ENCODE results near the gene CFDP1.
A peak's percentile ranks its signal among the peaks of the same experiment; 100 is the strongest.
"Not testable (repeated sequence)": the region's sequence is repeated elsewhere in the genome, so short reads cannot be mapped to it uniquely, and the experiment has no call there.

Gene CFDP1

DNA sequence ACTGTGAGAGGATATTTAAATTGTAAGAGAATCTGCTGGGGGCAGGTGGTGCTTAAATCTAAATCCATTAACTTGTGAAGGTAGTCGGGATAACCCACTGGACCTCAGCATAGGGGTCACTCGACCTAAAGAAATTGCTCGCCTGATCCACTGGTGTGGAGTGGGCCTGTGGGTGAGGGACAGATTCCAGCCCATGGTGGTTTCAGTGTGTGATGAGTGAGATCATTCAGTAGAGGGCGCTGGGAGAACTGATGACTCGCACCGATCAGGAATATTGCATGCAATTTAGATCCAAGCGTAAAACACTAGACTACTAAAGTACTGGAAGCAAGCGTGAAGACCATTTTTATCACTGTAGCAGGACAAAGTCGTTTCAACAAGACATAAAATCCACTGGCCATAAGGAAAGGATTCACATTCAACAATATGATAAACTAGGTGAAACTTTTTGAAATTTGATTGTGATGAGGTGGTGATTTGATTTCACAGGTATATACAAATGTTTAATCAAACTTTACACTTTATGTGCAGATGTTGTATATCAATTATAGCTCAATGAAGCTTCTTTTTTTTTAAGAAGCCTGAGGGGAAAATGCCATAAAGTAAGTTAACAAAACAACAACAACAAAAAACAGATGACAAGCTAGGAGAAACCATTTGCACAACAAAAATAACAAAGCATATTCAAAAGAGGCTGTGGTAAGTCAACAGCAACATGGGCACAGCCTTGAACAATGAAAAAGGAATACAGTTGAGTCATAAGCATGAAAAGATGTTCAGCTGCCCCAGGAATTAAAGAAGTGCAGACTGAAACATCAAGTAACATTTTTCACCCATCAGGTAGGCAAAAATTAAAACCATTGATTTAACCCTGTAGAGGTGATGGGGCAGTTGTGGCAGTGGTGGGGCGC lies 38.7 kb upstream of the CFDP1 start:
- H3K27ac ChIP-seq (ENCODE audit: low read depth, low read length), result peak overlapping the region; percentile 82
- peak overlapping the region; percentile 31 for H3K9ac ChIP-seq (ENCODE audit: low read length)
- H3K4me1 ChIP-seq (ENCODE audit: control insufficient read depth, insufficient read depth, low read length), result peaks cover 20% of the 10 kb centered on the region
- H3K9me3 ChIP-seq (ENCODE audit: control insufficient read depth, insufficient read depth, low read depth, low read length), result peaks cover 4% of the 10 kb centered on the region; the same call in 1 of the 2 replicates
- H3K4me3 ChIP-seq (ENCODE audit: low read depth, low read length), result peak overlapping the region; percentile 4; the same call in 1 of the 2 replicates
- peaks cover 2% of the 10 kb centered on the region; the same call in 1 of the 2 replicates for H3K36me3 ChIP-seq (ENCODE audit: control insufficient read depth, insufficient read depth, low read length)
- no peaks in the 10 kb centered on the region for H3K27me3 ChIP-seq (ENCODE audit: control insufficient read depth, insufficient read depth, low read length)

DNA sequence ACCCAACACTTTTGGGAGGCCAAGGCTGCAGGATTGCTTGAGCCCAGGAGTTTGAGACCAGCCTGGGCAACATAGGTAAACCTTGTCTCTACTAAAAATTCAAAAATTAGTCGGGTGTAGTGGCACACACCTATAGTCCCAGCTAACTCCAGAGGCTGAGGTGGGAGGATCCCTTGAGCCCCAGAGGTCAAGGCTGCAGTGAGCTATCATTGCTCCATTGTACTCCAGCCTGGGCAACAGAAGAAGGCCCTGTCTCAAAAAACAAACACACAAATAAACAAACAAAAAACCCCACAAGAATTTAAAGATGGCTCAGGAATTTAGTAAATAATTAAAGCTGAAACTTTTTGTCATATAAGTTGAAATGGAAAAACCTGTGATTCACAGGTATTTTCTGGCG lies 33.5 kb upstream of the CFDP1 start:
- H3K27ac ChIP-seq (ENCODE audit: low read depth, low read length), result no peak overlapping the region
- no peak overlapping the region for H3K4me3 ChIP-seq (ENCODE audit: low read depth, low read length)
- no peaks in the 10 kb centered on the region for H3K9me3 ChIP-seq (ENCODE audit: control insufficient read depth, insufficient read depth, low read depth, low read length)
- no peak overlapping the region for H3K9ac ChIP-seq (ENCODE audit: low read length)
- no peaks in the 10 kb centered on the region for H3K36me3 ChIP-seq (ENCODE audit: control insufficient read depth, insufficient read depth, low read length)
- peaks cover 11% of the 10 kb centered on the region for H3K4me1 ChIP-seq (ENCODE audit: control insufficient read depth, insufficient read depth, low read length)
- H3K27me3 ChIP-seq (ENCODE audit: control insufficient read depth, insufficient read depth, low read length), result no peaks in the 10 kb centered on the region

DNA sequence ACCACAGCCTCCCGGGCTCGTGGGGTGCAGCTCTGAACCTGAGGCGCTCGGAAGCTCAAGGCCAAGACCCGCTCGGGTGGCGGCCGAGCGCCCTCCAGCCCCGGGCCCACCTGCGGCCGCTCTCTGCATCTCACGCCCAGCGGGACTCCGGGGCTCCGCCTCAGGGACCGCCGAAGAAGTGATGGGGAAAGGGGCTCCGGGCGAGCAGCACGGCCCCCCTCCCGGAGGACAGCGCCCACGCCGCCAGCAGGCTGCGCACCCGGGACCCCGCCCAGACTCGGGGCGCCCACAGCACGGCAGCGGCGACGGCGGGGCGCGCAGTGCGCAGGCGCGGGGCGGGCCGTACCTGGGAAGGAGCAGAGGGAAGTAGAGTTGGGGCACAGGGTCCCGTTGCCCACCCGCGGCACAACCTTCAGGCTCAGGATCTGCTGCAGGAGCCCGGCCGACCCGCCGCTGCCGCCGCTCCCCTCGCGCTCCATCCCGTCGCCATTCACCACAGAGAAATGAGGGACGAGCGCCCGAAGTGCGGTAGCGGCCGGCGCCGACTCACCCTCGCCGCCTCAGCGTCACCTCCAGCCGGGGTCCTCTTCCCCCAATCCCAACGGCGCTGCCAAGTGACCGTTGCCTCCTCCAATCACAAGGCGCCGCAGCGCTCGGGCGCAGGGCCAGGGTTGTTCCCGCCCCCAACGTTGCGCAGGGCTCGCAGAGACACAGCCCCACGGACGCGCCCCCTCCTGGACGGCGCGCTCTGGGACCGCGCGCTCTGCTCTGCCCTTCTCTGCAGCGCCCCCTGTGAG lies 31.0 kb upstream of the CFDP1 start, which contains the start of gene TMEM170A:
TSS of gene TMEM170A (minus strand) at position 568 of the 797 bp plus-strand sequence. CDS start at position 479, 89 bp downstream.
- Histone ChIP-seq H3K36me3 (ENCODE audit: control insufficient read depth, insufficient read depth, low read length) (no peaks in the 10 kb centered on the region; the same call in 1 of the 2 replicates), H3K27ac (ENCODE audit: low read depth, low read length) (peak within 1 kb of the TSS; percentile 89), H3K4me1 (ENCODE audit: control insufficient read depth, insufficient read depth, low read length) (peaks cover 4% of the 10 kb centered on the region; the same call in 1 of the 2 replicates), H3K4me3 (ENCODE audit: low read depth, low read length) (peak within 1 kb of the TSS; percentile 99), H3K9me3 (ENCODE audit: control insufficient read depth, insufficient read depth, low read depth, low read length) (no peaks in the 10 kb centered on the region), H3K27me3 (ENCODE audit: control insufficient read depth, insufficient read depth, low read length) (no peaks in the 10 kb centered on the region), H3K9ac (ENCODE audit: low read length) (peak within 1 kb of the TSS; percentile 94)

DNA sequence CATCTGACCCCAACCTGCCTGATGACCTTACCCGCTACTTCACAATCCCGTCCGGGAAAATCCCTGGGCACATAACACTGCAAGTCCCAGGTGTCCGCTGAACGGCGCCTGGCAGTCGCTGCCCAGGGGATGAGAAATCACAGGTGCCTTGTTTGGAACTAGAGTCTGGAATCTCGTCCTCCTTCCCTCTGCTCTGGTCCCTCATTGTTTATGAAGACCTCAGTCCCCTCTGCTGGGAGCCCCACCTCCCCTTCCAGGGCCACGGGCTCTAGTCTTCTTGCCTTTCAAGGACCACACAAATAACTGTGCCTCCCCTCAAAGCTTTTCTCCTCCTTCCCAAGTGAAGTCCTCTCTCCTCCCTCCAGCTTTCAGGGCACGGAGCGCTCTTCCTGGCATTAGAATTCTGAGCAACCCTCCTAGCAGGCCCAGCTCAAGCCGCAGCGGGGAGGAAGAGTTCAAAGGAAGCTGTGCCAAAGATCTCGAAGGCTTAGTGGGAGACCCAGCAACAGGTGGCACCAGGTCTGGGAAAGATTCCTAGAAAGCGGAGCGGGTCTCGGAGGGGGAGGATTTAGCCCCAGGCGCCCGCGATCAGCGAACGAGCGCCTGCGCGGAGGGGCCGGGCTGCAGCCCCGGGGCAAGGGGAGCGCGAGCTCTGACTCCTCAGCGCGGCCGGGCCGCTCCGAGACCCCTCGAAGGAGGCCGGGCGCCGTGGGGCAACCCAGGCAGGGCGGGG lies 30.3 kb upstream of the CFDP1 start:
- H3K27me3 ChIP-seq (ENCODE audit: control insufficient read depth, insufficient read depth, low read length); H3K4me1 ChIP-seq (ENCODE audit: control insufficient read depth, insufficient read depth, low read length); H3K36me3 ChIP-seq (ENCODE audit: control insufficient read depth, insufficient read depth, low read length); H3K9me3 ChIP-seq (ENCODE audit: control insufficient read depth, insufficient read depth, low read depth, low read length): not testable (repeated sequence)
- Histone ChIP-seq H3K4me3 (ENCODE audit: low read depth, low read length) (peak overlapping the region; percentile 99), H3K27ac (ENCODE audit: low read depth, low read length) (peak overlapping the region; percentile 89), H3K9ac (ENCODE audit: low read length) (peak overlapping the region; percentile 94)

DNA sequence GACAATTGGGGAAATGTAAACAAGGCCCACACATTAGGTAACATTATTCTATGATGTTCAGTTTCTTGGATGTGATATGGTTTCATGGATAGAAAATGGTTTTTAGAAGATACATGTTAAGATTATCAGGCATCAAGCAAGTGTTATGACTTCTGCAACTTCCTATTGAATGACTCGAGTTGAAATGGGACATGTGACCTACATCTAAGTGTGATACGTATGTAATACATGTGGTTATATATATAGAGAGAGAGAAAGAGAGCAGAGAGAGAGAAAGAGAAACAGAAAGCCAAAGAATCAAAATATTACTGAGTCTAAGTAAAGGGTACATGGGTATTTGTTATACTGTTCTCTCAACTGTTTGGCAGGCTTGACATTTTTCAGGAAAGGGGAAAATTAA lies 29.5 kb upstream of the CFDP1 start:
- Histone ChIP-seq H3K4me1 (ENCODE audit: control insufficient read depth, insufficient read depth, low read length) (peaks cover 11% of the 10 kb centered on the region; the same call in 1 of the 2 replicates), H3K4me3 (ENCODE audit: low read depth, low read length) (peak overlapping the region; percentile 99), H3K36me3 (ENCODE audit: control insufficient read depth, insufficient read depth, low read length) (no peaks in the 10 kb centered on the region; the same call in 1 of the 2 replicates), H3K9ac (ENCODE audit: low read length) (no peak overlapping the region), H3K27me3 (ENCODE audit: control insufficient read depth, insufficient read depth, low read length) (no peaks in the 10 kb centered on the region), H3K9me3 (ENCODE audit: control insufficient read depth, insufficient read depth, low read depth, low read length) (no peaks in the 10 kb centered on the region), H3K27ac (ENCODE audit: low read depth, low read length) (no peak overlapping the region)

DNA sequence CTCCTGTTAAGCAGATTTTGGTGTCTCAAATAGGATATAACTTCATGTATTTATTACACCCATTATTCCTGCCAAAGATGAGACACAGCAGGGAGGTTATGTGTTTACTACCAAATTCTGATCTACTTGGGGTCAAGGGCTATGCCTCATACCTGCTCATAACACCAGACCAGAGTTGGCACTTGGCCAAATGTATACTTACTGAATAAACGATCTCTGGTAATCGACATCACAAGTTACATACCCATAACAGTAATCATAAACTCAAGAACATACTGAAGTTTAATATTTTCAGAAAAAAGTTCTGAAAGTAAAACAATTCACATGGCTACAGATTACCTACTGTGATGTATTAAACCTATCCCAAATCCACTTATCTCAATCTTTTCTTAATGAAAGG lies 28.3 kb upstream of the CFDP1 start:
- Histone ChIP-seq H3K9me3 (ENCODE audit: control insufficient read depth, insufficient read depth, low read depth, low read length) (no peaks in the 10 kb centered on the region), H3K4me1 (ENCODE audit: control insufficient read depth, insufficient read depth, low read length) (peaks cover 23% of the 10 kb centered on the region), H3K27me3 (ENCODE audit: control insufficient read depth, insufficient read depth, low read length) (no peaks in the 10 kb centered on the region), H3K36me3 (ENCODE audit: control insufficient read depth, insufficient read depth, low read length) (no peaks in the 10 kb centered on the region; the same call in 1 of the 2 replicates), H3K4me3 (ENCODE audit: low read depth, low read length) (no peak overlapping the region), H3K9ac (ENCODE audit: low read length) (no peak overlapping the region), H3K27ac (ENCODE audit: low read depth, low read length) (no peak overlapping the region)

DNA sequence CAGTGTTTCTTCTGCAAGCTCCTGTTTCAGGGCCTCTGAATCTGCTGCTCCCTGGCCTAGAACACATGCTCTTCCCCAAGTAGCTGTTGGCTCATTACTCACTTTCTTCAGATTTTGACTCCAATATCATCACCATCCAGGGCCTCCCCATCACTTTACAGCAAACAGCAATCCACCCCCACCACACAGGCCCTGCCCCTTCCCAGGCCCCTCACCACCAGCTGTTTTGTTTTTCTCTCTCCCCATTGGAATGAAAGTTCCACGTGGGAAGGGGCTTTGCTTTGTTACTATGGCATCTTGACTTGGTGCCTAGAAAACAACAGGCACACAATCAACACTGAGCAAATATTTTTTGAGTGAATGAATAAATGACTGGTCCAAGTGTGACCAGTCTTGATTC lies 27.1 kb upstream of the CFDP1 start:
- no peaks in the 10 kb centered on the region for H3K9me3 ChIP-seq (ENCODE audit: control insufficient read depth, insufficient read depth, low read depth, low read length)
- no peak overlapping the region for H3K9ac ChIP-seq (ENCODE audit: low read length)
- no peaks in the 10 kb centered on the region; the same call in 1 of the 2 replicates for H3K36me3 ChIP-seq (ENCODE audit: control insufficient read depth, insufficient read depth, low read length)
- H3K27ac ChIP-seq (ENCODE audit: low read depth, low read length), result no peak overlapping the region
- H3K27me3 ChIP-seq (ENCODE audit: control insufficient read depth, insufficient read depth, low read length), result no peaks in the 10 kb centered on the region
- H3K4me1 ChIP-seq (ENCODE audit: control insufficient read depth, insufficient read depth, low read length), result peaks cover 32% of the 10 kb centered on the region
- H3K4me3 ChIP-seq (ENCODE audit: low read depth, low read length), result no peak overlapping the region

DNA sequence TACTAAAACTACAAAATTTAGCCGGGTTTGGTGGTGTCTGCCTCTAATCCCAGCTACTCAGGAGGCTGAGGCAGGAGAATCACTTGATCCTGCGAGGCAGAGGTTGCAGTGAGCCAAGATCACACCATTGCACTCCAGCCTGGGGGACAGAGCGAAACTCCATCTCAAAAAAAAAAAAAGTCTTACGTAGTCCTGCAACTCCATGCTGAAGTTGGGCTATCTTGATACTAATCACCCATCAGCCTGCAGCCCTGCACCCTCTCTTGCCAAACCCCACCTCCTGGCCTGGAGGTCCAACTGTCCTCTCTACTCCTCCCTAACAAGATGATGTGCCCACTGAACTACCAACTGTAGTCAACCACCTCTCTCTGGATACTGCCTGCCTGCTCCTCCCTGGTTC lies 26.4 kb upstream of the CFDP1 start:
- Histone ChIP-seq H3K27ac (ENCODE audit: low read depth, low read length) (no peak overlapping the region), H3K27me3 (ENCODE audit: control insufficient read depth, insufficient read depth, low read length) (no peaks in the 10 kb centered on the region), H3K9me3 (ENCODE audit: control insufficient read depth, insufficient read depth, low read depth, low read length) (no peaks in the 10 kb centered on the region), H3K4me3 (ENCODE audit: low read depth, low read length) (no peak overlapping the region), H3K4me1 (ENCODE audit: control insufficient read depth, insufficient read depth, low read length) (peaks cover 32% of the 10 kb centered on the region), H3K9ac (ENCODE audit: low read length) (no peak overlapping the region), H3K36me3 (ENCODE audit: control insufficient read depth, insufficient read depth, low read length) (no peaks in the 10 kb centered on the region; the same call in 1 of the 2 replicates)

DNA sequence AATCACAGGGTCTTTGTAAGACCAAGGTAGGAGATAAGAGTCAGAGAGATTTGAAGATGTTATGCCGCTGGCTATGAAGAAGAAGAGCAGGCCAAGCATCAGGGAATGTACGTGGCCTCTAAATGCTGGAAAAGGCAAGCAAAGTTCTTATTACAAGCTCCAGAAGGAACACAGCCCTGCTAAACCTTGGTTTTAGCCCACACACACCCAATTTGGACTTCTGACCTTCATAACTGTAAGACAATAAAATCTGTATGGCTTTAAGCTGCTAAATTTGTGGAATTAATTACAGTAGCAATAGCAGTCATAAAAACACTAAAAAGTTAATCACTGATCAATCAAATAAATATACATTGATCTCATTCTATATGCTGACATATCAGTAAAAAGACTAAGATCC lies 25.1 kb upstream of the CFDP1 start:
- Histone ChIP-seq H3K4me1 (ENCODE audit: control insufficient read depth, insufficient read depth, low read length) (peaks cover 32% of the 10 kb centered on the region), H3K4me3 (ENCODE audit: low read depth, low read length) (no peak overlapping the region), H3K27me3 (ENCODE audit: control insufficient read depth, insufficient read depth, low read length) (no peaks in the 10 kb centered on the region), H3K27ac (ENCODE audit: low read depth, low read length) (no peak overlapping the region), H3K9me3 (ENCODE audit: control insufficient read depth, insufficient read depth, low read depth, low read length) (no peaks in the 10 kb centered on the region), H3K9ac (ENCODE audit: low read length) (no peak overlapping the region), H3K36me3 (ENCODE audit: control insufficient read depth, insufficient read depth, low read length) (no peaks in the 10 kb centered on the region; the same call in 1 of the 2 replicates)

DNA sequence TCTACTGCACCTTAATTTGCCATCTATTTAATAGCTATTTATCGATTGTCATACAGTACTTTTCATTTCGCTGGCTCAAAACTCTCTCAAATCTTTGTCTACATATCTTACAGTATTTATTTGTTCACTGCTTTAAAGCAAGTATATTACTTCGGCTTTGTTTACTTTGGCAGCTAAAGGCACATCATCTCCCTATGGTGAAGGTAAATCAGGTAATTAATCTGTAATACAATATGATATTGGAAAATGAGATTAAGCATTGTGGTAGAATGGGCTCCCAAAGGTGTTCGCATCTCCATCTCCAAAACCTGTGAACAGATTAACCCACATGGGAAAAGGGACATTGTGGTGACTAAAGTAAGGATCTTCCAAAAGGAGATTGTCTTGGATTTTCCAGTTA lies 24.7 kb upstream of the CFDP1 start:
- Histone ChIP-seq H3K4me3 (ENCODE audit: low read depth, low read length) (no peak overlapping the region), H3K9ac (ENCODE audit: low read length) (no peak overlapping the region), H3K27ac (ENCODE audit: low read depth, low read length) (no peak overlapping the region), H3K9me3 (ENCODE audit: control insufficient read depth, insufficient read depth, low read depth, low read length) (no peaks in the 10 kb centered on the region), H3K36me3 (ENCODE audit: control insufficient read depth, insufficient read depth, low read length) (no peaks in the 10 kb centered on the region; the same call in 1 of the 2 replicates), H3K4me1 (ENCODE audit: control insufficient read depth, insufficient read depth, low read length) (peaks cover 32% of the 10 kb centered on the region), H3K27me3 (ENCODE audit: control insufficient read depth, insufficient read depth, low read length) (no peaks in the 10 kb centered on the region)
